ENCODE data around the gene PSMD3. TPM values are rescaled to one million over a fixed set of nuclear protein-coding genes. Genes with fewer than 3 reads are reported as not detected.

Gene PSMD3
- total and polyA plus RNA-seq, 2 of the 4 experiments (the other 2 are of a cell fraction) = 123 to 155 TPM

DNA sequence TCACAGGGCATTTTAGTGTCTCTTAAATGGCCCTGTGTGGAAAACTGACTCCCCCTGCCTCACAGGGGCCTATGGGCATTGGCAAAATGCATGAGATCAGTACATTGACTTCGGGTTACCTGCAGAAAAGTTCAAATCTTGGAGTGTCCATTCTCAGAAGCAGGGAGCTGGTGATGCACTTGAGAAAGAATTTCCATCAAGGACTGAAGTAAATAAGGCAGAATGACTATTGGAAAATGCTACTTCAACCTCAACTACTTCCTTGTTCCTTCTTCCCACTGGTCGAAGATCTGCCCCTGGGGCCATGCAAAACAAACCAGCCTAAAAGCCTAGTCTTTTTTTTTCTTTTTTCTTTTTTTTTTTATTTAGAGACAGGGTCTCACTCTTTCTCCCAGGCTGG lies 31.6 kb upstream of the PSMD3 start:
- Histone ChIP-seq H3K14ac (replicated peaks; ENCODE audit: low read depth, low read length) (no peak overlapping the region), H2BK5ac (ENCODE audit: low read depth, low read length, poor library complexity, severe bottlenecking) (no peak overlapping the region), H2AFZ (replicated peaks; ENCODE audit: low read length, poor library complexity) (no peak overlapping the region), H3K4me3 (ENCODE audit: insufficient read depth, low read depth, low read length) (no peak overlapping the region), H3K4me2 (ENCODE audit: low read depth, low read length) (no peak overlapping the region), H3K4me1 (ENCODE audit: control insufficient read depth, insufficient read depth, low read length) (peaks cover 7% of the 10 kb centered on the region), H3K9me1 (ENCODE audit: insufficient read depth, low read length) (peaks cover 12% of the 10 kb centered on the region), H2BK120ac (ENCODE audit: low read depth, low read length) (no peak overlapping the region), H4K20me1 (ENCODE audit: insufficient read depth, low read length) (no peaks in the 10 kb centered on the region), H4K8ac (ENCODE audit: low read depth in 2 of 2, low read length in 2 of 2) (no peak overlapping the region), H3K56ac (ENCODE audit: extremely low read depth, insufficient read depth, low read length) (no peak overlapping the region), H4K91ac (ENCODE audit: insufficient read depth, low read depth, low read length) (no peak overlapping the region), H3K4ac (ENCODE audit: low read depth, low read length) (no peak overlapping the region), H3K18ac (ENCODE audit: low read depth, low read length) (no peak overlapping the region), H3K27ac (ENCODE audit: insufficient read depth, low read length) (no peak overlapping the region), H2BK20ac (ENCODE audit: low read depth, low read length) (no peak overlapping the region), H3K9me3 (ENCODE audit: control insufficient read depth, insufficient read depth, low read length) (no peaks in the 10 kb centered on the region), H2AK5ac (ENCODE audit: low read depth, low read length) (no peak overlapping the region), H4K5ac (ENCODE audit: low read depth, low read length) (no peak overlapping the region), H2BK15ac (ENCODE audit: low read depth, low read length) (no peak overlapping the region), H2AK9ac (replicated peaks; ENCODE audit: low read depth, low read length, poor library complexity) (no peak overlapping the region), H3K27me3 (ENCODE audit: control insufficient read depth, insufficient read depth, low read length) (peaks cover 7% of the 10 kb centered on the region), H3K36me3 (ENCODE audit: control insufficient read depth, insufficient read depth, low read length) (no peaks in the 10 kb centered on the region), H3K23ac (ENCODE audit: low read depth, low read length) (no peak overlapping the region), H3K79me1 (ENCODE audit: low read depth in 1 of 2, low read length in 2 of 2) (peaks cover 0 to 4% of the 10 kb centered on the region in 2 experiments; a peak in 1 of 4 replicates), H3K9ac (ENCODE audit: low read depth, low read length) (no peak overlapping the region)
- ChIA-PET POLR2A (ENCODE audit: unreplicated experiment) (no interaction called here), CTCF (no interaction called here)
- WGBS, 2 experiments (ENCODE audit: extremely low coverage in 2 of 2, insufficient read length in 1 of 2) = 80% methylated on average over 1 of the region's 2 CpGs; no CpG with 5 or more reads in 1 of the 2 experiments
- dilution Hi-C loops (cut with HindIII; ENCODE audit: low sequenced_read_pairs, unreplicated experiment) (no loop called here), intact Hi-C loops (cut with micrococcal nuclease) (no loop called here), in situ Hi-C loops (cut with MboI; ENCODE audit: low sequenced_read_pairs) (no loop called here)
- TF ChIP-seq CEBPB (IDR thresholded peaks at IDR 0.05; ENCODE audit: low read depth, low read length) (no peak), FOS (IDR thresholded peaks at IDR 0.05; ENCODE audit: low read depth, low read length) (no peak)
- BruUV-seq (replicated peaks) = no TSS peak
- DNase-seq = no peak
- ATAC-seq (ENCODE audit: low read depth) = no peak
